HEK293 (cell line): Measurements from ENCODE around the gene PRKCQ.

Source experiments
- CTCF ChIA-PET: fragments of 350-600 bp; formaldehyde crosslinking; extraction: SDS; loops from one replicate; lab custom pipeline; 2021; ENCODE audit warnings: antibody characterized with exemption; lab: Yijun Ruan, JAX
- POLR2A ChIA-PET: fragments of 300-600 bp; formaldehyde crosslinking; extraction: SDS; loops from one replicate; lab custom pipeline; 2020; ENCODE audit warnings: antibody characterized with exemption, inconsistent platforms; lab: Yijun Ruan, JAX
- H3K27ac ChIP-seq: fragments of 200-500 bp; sonication (Bioruptor generic); 2 replicates; pipeline ENCODE4 v1.5.1; 2014; ENCODE audit warnings: low read depth, low read length, control low read depth, inconsistent platforms; ENCODE audit errors: extremely low read depth
- H3K36me3 ChIP-seq, 2 experiments: fragments of 200-500 bp in 1 of 2; sonication (Bioruptor generic) in 1 of 2; 1 replicate in 1 of 2; 2 replicates in 1 of 2; pipeline ENCODE4 v1.5.1; 2014 to 2017; ENCODE audit warnings: inconsistent platforms in 2 of 2, low read length in 2 of 2; ENCODE audit not compliant: control insufficient read depth in 2 of 2, insufficient read depth in 1 of 2
- H3K4me1 ChIP-seq: fragments of 200-500 bp; sonication (Bioruptor generic); 2 replicates; pipeline ENCODE4 v1.5.1; 2014; ENCODE audit warnings: mild to moderate bottlenecking, low read length, inconsistent platforms; ENCODE audit not compliant: control insufficient read depth, insufficient read depth
- H3K4me3 ChIP-seq: 2 replicates; pipeline ENCODE4 v1.5.1; 2011; ENCODE audit warnings: low read depth, mild to moderate bottlenecking, control low read depth, low read length, moderate library complexity
- H3K9me3 ChIP-seq: fragments of 200-500 bp; sonication (Bioruptor generic); 2 replicates; pipeline ENCODE4 v1.5.1; 2014; ENCODE audit warnings: low read depth, low read length, inconsistent platforms; ENCODE audit not compliant: control insufficient read depth, insufficient read depth
- ELK4 ChIP-seq: IDR thresholded peaks from 2 replicates; pipeline ENCODE4 v1.6.1; 2011; ENCODE audit warnings: mild to moderate bottlenecking, low read depth, low read length, borderline replicate concordance
- FEZF1 ChIP-seq: fragments of 450-650 bp; formaldehyde crosslinking; IDR thresholded peaks from 2 replicates; pipeline ENCODE4 v1.5.1; 2016; ENCODE audit warnings: missing biosample characterization, missing genetic modification characterization
- SCRT2 ChIP-seq: fragments of 450-650 bp; formaldehyde crosslinking; IDR thresholded peaks from 2 replicates; pipeline ENCODE4 v1.5.1; 2016; ENCODE audit warnings: missing biosample characterization, missing genetic modification characterization
- SP3 ChIP-seq: fragments of 450-650 bp; formaldehyde crosslinking; IDR thresholded peaks from 2 replicates; pipeline ENCODE4 v1.5.1; 2016; ENCODE audit warnings: missing biosample characterization, missing genetic modification characterization
- SP7 ChIP-seq: fragments of 450-650 bp; formaldehyde crosslinking; IDR thresholded peaks from 2 replicates; pipeline ENCODE4 v1.5.1; 2016; ENCODE audit warnings: missing biosample characterization, missing genetic modification characterization
- ZBTB1 ChIP-seq: fragments of 450-650 bp; formaldehyde crosslinking; IDR thresholded peaks from 2 replicates; pipeline ENCODE4 v1.5.1; 2016; ENCODE audit warnings: missing biosample characterization, missing genetic modification characterization
- ZBTB20 ChIP-seq: fragments of 450-650 bp; formaldehyde crosslinking; IDR thresholded peaks from 2 replicates; pipeline ENCODE4 v1.5.1; 2016; ENCODE audit warnings: missing biosample characterization, missing genetic modification characterization
- ZNF140 ChIP-seq: fragments of 450-650 bp; formaldehyde crosslinking; IDR thresholded peaks from 2 replicates; pipeline ENCODE4 v1.5.1; 2016; ENCODE audit warnings: missing biosample characterization, missing genetic modification characterization
- ZNF148 ChIP-seq: fragments of 450-650 bp; formaldehyde crosslinking; IDR thresholded peaks from 2 replicates; pipeline ENCODE4 v1.5.0; 2017; ENCODE audit warnings: missing biosample characterization, missing genetic modification characterization, borderline replicate concordance
- ZNF175 ChIP-seq: fragments of 450-650 bp; formaldehyde crosslinking; IDR thresholded peaks from 2 replicates; pipeline ENCODE4 v1.5.1; 2016; ENCODE audit warnings: missing biosample characterization, missing genetic modification characterization
- ZNF202 ChIP-seq: fragments of 450-650 bp; formaldehyde crosslinking; IDR thresholded peaks from 2 replicates; pipeline ENCODE4 v1.5.1; 2016; ENCODE audit warnings: missing biosample characterization, missing genetic modification characterization, borderline replicate concordance
- ZNF324 ChIP-seq: fragments of 450-650 bp; formaldehyde crosslinking; IDR thresholded peaks from 2 replicates; pipeline ENCODE4 v1.5.1; 2016; ENCODE audit warnings: missing biosample characterization, missing genetic modification characterization
- ZNF366 ChIP-seq: fragments of 450-650 bp; formaldehyde crosslinking; conservative IDR thresholded peaks from 2 replicates; pipeline ENCODE4 v1.5.1; 2016; ENCODE audit warnings: missing biosample characterization, missing genetic modification characterization
- ZNF473 ChIP-seq: fragments of 450-650 bp; formaldehyde crosslinking; IDR thresholded peaks from 2 replicates; pipeline ENCODE4 v1.5.1; 2017; ENCODE audit warnings: missing biosample characterization, missing genetic modification characterization
- ZNF510 ChIP-seq: fragments of 450-650 bp; formaldehyde crosslinking; IDR thresholded peaks from 2 replicates; pipeline ENCODE4 v1.5.1; 2018; ENCODE audit warnings: mild to moderate bottlenecking, missing genetic modification characterization, missing biosample characterization; ENCODE audit not compliant: insufficient replicate concordance
- ZNF544 ChIP-seq: fragments of 450-650 bp; formaldehyde crosslinking; IDR thresholded peaks from 2 replicates; pipeline ENCODE4 v1.5.0; 2017; ENCODE audit warnings: missing biosample characterization, missing genetic modification characterization
- ZNF548 ChIP-seq: fragments of 450-650 bp; formaldehyde crosslinking; IDR thresholded peaks from 2 replicates; pipeline ENCODE4 v1.5.1; 2016; ENCODE audit warnings: missing biosample characterization, missing genetic modification characterization
- ZNF555 ChIP-seq: fragments of 450-650 bp; formaldehyde crosslinking; conservative IDR thresholded peaks from 2 replicates; pipeline ENCODE4 v1.5.1; 2017; ENCODE audit warnings: missing biosample characterization, mild to moderate bottlenecking, missing genetic modification characterization, inconsistent platforms
- ZNF580 ChIP-seq: fragments of 450-650 bp; formaldehyde crosslinking; IDR thresholded peaks from 2 replicates; pipeline ENCODE4 v1.5.1; 2016; ENCODE audit warnings: missing biosample characterization, missing genetic modification characterization
- ZNF623 ChIP-seq: fragments of 450-650 bp; formaldehyde crosslinking; IDR thresholded peaks from 2 replicates; pipeline ENCODE4 v1.5.1; 2016; ENCODE audit warnings: missing biosample characterization, missing genetic modification characterization
- ZNF624 ChIP-seq: fragments of 450-650 bp; formaldehyde crosslinking; IDR thresholded peaks from 2 replicates; pipeline ENCODE4 v1.5.1; 2017; ENCODE audit warnings: missing biosample characterization, missing genetic modification characterization
- ZNF626 ChIP-seq: fragments of 450-650 bp; sonication (Bioruptor Pico); formaldehyde crosslinking; IDR thresholded peaks from 2 replicates; pipeline ENCODE4 v1.5.1; 2018; ENCODE audit warnings: missing biosample characterization, missing genetic modification characterization, inconsistent platforms
- ZNF785 ChIP-seq: fragments of 450-650 bp; formaldehyde crosslinking; IDR thresholded peaks from 2 replicates; pipeline ENCODE4 v1.5.1; 2016; ENCODE audit warnings: missing biosample characterization, missing genetic modification characterization
- ZNF792 ChIP-seq: fragments of 450-650 bp; formaldehyde crosslinking; IDR thresholded peaks from 2 replicates; pipeline ENCODE4 v1.5.1; 2016; ENCODE audit warnings: missing biosample characterization, missing genetic modification characterization
- ZNF830 ChIP-seq: fragments of 450-650 bp; IDR thresholded peaks from 2 replicates; pipeline ENCODE4 v1.5.0; 2018; ENCODE audit warnings: missing biosample characterization, missing genetic modification characterization, low read depth, mild to moderate bottlenecking, moderate library complexity
- ZNF843 ChIP-seq: fragments of 450-650 bp; formaldehyde crosslinking; IDR thresholded peaks from 2 replicates; pipeline ENCODE4 v1.5.1; 2016; ENCODE audit warnings: missing biosample characterization, missing genetic modification characterization
- ZSCAN23 ChIP-seq: fragments of 450-650 bp; formaldehyde crosslinking; IDR thresholded peaks from 2 replicates; pipeline ENCODE4 v1.5.1; 2016; ENCODE audit warnings: missing biosample characterization, missing genetic modification characterization
- TF ChIP-seq, protein P1 (sequence below): fragments of 450-650 bp; formaldehyde crosslinking; conservative IDR thresholded peaks from 2 replicates; pipeline ENCODE4 v1.5.1; 2016; ENCODE audit warnings: low read depth, missing biosample characterization, missing genetic modification characterization

Gene PRKCQ

GRCh38 chr10:6558759-6559461, 21.2 kb downstream of the PRKCQ start:
- CTCF ChIA-PET: no interaction called here
- TF ChIP-seq ZSCAN23 (no peak), ZNF843 (no peak), ZNF175 (tag by site-specific recombination) (no peak), SP3 (no peak), ZNF510 (tag by site-specific recombination) (no peak), ELK4 (no peak), ZNF580 (tag by site-specific recombination) (no peak), ZNF830 (tag by site-specific recombination) (no peak)
- TF ChIP-seq, protein P1, sequence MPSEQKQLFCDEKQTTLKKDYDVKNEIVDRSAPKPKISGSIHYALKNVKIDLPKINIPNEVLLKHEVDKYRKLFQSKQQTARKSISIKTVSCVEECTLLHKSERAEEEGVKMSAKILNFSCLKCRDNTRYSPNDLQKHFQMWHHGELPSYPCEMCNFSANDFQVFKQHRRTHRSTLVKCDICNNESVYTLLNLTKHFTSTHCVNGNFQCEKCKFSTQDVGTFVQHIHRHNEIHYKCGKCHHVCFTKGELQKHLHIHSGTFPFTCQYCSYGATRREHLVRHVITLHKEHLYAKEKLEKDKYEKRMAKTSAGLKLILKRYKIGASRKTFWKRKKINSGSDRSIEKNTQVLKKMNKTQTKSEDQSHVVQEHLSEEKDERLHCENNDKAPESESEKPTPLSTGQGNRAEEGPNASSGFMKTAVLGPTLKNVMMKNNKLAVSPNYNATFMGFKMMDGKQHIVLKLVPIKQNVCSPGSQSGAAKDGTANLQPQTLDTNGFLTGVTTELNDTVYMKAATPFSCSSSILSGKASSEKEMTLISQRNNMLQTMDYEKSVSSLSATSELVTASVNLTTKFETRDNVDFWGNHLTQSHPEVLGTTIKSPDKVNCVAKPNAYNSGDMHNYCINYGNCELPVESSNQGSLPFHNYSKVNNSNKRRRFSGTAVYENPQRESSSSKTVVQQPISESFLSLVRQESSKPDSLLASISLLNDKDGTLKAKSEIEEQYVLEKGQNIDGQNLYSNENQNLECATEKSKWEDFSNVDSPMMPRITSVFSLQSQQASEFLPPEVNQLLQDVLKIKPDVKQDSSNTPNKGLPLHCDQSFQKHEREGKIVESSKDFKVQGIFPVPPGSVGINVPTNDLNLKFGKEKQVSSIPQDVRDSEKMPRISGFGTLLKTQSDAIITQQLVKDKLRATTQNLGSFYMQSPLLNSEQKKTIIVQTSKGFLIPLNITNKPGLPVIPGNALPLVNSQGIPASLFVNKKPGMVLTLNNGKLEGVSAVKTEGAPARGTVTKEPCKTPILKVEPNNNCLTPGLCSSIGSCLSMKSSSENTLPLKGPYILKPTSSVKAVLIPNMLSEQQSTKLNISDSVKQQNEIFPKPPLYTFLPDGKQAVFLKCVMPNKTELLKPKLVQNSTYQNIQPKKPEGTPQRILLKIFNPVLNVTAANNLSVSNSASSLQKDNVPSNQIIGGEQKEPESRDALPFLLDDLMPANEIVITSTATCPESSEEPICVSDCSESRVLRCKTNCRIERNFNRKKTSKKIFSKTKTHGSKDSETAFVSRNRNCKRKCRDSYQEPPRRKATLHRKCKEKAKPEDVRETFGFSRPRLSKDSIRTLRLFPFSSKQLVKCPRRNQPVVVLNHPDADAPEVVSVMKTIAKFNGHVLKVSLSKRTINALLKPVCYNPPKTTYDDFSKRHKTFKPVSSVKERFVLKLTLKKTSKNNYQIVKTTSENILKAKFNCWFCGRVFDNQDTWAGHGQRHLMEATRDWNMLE: no peak
- POLR2A ChIA-PET: no interaction called here

DNA sequence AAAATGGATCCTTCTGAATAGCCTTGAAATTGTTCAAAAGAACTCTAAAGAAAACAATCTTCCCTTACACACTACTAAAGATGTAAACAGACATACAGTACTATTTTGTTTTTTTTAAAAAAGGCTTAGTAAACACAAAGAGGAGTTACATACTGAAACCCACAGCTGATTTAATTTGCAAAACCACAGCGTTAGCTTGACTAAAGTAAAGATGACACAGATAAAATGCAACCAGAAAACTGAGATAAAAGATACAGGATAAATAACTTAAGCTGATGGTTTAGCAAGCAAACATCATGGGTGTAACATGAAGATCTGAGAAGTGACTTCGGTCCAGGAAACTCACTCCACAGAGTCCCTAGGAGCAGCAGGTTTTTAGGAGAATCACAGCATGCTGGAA, 21.8 kb downstream of the PRKCQ start:
- H3K9me3 ChIP-seq: no peaks in the 10 kb centered on the region
- CTCF ChIA-PET: no interaction called here
- no peaks in the 10 kb centered on the region for H3K36me3 ChIP-seq
- H3K4me1 ChIP-seq: no peaks in the 10 kb centered on the region
- H3K27ac ChIP-seq: no peak overlapping the region
- no peak for TF ChIP-seq ZNF544
- TF ChIP-seq ZBTB20 (tag by site-specific recombination): no peak
- TF ChIP-seq ZNF140 (tag by site-specific recombination): no peak
- no peak for TF ChIP-seq ZNF548 (tag by site-specific recombination)
- TF ChIP-seq ZNF623: no peak
- TF ChIP-seq FEZF1: no peak
- TF ChIP-seq ZNF202 (tag by site-specific recombination): no peak
- TF ChIP-seq ZNF830 (tag by site-specific recombination): no peak
- no peak for TF ChIP-seq ZNF624 (tag by site-specific recombination)
- no peak for TF ChIP-seq ZNF626 (tag by site-specific recombination)
- TF ChIP-seq ZNF792 (tag by site-specific recombination): no peak
- TF ChIP-seq SCRT2 (tag by site-specific recombination): no peak
- TF ChIP-seq ZNF324: no peak
- no peak for TF ChIP-seq SP7
- no peak for TF ChIP-seq ZNF148 (tag by site-specific recombination)
- no peak for TF ChIP-seq ZNF366
- no peak for TF ChIP-seq ZNF785 (tag by site-specific recombination)
- TF ChIP-seq ZBTB1 (tag by site-specific recombination): no peak
- TF ChIP-seq ZNF555 (tag by site-specific recombination): no peak
- no peak for TF ChIP-seq ZNF473 (tag by site-specific recombination)
- TF ChIP-seq, all 188 proteins: peak for 0
- POLR2A ChIA-PET: no interaction called here
- H3K4me3 ChIP-seq: no peak overlapping the region

More at GRCh38 chr10:6558759-6559461, 21.2 kb downstream of the PRKCQ start:
- H3K27ac ChIP-seq: no peak overlapping the region
- no peaks in the 10 kb centered on the region for H3K4me1 ChIP-seq
- H3K9me3 ChIP-seq: no peaks in the 10 kb centered on the region
- H3K36me3 ChIP-seq: no peaks in the 10 kb centered on the region
- no peak overlapping the region for H3K4me3 ChIP-seq
